Measurements from ENCODE around the gene CDNF.

The CDNF gene

GRCh38 chr10:14784459-14785055 lies 53.3 kb downstream of the CDNF start:
- no peak for DNase-seq

DNA sequence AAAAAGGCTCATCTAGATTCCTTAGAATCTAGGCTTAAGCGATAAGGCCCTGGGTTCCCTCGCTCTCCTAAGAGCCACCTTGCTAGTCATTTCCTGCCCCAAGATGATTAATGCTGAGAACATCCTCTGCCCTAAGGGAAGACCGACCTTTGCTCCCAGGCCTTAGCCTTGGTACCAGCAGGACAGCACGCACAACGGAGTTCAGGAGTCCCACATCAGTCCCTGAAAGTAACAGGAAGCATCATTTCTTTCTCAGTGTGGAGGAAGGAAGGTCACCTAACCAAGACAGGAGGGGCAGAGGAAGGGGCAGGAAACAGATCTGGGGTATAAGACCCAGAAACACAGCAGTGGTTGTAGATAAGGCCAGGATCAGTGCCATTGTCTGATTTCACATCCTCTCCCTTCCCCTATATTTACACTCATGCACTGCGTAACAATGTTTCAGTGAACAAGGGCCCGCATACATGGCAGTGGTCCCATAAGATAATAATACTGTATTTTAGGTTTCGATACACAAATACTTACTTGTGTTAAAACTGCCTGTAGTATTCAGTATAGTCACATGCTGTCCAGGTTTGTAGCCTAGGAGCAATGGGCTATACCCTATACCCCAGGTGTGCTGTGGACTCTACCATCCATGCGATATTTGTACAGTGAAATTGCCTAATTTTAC lies 55.0 kb downstream of the CDNF start:
- no peak for DNase-seq

- no peak for DNase-seq
Observed at GRCh38 chr10:14781763-14782162, 56.1 kb downstream of the CDNF start.

DNA sequence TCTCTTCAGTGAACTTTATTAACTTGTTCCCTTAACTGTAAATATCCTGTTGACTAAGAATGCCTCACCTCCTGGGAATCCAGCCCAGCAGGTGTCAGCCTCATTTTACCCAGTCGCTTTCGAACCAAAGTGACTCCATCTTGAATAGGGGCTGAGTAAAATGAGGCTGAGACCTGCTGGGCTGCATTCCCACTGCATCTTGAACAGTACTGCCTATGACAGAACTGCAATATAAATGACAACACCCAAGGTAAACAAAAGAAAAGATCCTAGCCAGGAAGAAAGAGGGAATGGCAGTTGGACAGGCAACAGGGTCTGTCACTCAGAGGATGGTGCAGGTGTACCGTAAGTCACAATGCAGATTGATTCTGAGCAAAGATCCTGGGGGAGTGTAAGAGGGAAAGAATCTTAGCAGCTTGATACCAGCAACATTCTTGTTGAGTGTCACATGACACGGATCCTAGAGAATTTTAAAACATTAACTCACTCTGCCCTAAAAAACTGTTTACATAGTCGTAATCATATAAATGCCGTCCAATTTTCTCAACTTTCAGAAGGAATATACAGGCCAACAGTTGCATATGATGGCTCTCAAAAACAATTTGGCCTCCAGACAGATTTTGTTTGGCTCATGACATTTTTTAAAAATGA lies 58.7 kb downstream of the CDNF start:
- no peak for DNase-seq

DNA sequence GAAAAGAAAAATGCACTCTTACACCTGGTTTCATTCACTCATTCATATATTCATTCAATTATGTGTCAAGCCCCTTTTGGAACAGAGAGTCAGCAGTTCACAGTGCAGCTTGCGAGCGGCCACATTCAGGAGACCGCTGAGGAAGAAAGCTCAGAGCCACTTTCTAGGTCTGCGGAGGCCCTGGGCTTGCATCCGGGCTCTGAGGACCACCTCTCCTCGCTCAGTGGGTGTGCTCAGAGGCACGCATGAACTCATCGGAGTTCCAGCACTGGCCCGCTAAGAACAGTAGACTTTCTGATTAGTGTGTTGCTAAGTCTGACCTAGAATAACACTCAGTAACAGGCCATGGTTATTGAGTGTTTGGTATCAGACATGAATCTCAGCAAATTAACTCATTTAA lies 61.3 kb downstream of the CDNF start:
- no peak for DNase-seq

DNA sequence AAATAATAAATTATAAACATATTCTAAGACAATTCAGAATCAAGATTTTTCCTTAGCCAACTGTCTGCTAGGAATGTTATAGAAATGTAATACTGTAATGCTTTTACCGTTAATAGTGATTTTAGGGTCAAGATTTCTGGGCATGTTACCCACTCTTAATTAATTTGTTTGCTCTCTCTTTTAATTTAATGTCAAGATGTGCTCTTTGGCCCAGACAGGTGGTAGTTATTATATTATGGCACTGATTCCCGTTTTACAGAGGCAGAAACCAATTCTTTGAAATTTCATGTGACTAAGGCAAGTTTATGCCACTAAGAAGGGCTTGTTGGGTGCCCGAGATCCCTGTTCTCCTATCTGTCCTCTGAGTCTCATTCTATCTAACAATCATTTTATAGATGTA lies 62.2 kb downstream of the CDNF start:
- DNase-seq = no peak

DNA sequence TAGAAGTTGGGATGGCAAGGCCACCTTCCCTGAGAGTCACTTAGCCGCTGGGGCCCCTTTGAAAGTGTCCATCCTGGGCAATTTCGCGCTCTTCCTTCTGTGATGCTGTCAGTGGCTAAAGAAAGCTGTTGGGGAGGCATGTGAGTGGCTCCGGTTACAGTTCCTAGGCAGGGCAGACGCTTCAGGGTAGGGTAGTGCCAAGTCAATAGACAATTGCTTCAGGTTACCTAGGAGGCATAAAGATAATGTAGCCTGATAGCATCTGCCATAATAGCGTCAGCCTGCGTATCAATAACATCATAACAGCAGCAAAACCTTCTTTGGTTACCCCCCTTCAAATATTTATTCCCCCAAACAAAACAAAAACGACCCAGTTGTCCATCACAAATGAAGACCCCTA lies 63.0 kb downstream of the CDNF start, which contains the start of gene FAM107B:
Gene FAM107B, minus strand, starts transcription at position 101 of the 400 bp plus-strand sequence. CDS start 234 bp downstream, outside the sequence.
- DNase-seq = no peak

DNA sequence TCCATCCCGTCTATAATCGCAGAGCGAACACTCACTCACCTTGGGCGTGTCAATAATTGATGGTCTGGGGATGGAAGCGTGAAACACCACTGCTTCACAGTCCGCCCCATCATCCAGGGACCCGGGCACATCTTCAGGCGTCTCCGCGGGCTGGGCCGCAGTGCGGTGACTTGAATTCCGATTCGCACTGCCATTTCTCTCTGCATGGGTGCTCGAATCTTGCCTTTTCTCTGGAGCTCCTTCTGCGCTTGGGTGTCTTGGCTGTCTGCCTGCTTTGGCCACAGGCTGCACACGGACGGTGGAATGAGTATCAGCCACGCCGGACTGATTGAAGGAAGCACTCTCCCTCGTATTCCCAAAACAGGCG lies 63.6 kb downstream of the CDNF start:
- DNase-seq = no peak

DNA sequence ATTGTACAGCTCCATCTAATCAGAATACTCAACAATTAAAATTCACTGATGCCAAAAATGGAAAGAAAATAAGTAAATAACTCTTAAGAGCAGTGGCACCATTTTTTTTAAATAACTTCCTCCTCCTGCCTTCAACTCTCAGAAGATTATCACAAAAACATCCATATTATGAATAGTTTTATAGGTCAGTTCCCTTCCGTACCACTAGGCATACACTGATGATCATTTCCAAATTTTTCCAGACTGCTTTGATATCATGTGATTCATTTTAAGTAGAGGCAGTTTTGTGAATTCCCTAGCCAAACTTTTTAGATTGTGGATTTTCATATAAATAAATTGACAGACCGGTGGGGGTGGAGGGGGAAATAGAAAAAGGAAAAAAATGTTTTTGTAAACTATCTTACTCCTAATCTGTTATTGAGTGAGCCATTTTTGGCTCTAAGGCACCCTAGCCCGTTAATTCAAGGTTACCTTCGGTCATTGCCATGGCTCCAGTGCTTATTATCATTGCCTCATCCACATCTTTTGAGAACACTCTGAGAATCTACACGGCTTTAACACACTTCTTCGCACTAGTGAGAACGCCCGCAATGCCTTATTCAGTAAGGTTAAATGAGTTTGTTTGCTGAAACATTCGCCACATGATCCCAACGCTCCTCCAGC lies 64.2 kb downstream of the CDNF start:
- no peak for DNase-seq

- no peak for DNase-seq
Observed at GRCh38 chr10:14772399-14772798, 65.4 kb downstream of the CDNF start.

DNA sequence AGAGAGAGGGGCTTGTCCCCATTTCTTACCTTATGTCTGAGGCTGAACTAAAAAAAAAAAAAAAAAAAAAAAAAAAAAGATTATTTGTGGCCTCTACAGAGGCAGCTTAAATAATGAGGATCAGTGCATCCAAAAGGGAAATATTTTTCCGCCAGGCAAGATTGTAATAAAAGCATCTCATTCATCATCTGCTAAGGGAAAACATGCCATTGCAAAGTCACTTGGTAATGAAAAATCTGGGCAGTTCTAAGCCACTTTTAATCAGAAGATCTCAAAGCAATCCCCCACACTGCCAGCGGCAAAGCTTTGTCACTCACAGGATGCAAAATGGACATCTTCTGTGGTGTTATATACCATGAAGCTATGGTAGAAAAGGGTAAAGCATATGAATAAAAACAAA lies 66.9 kb downstream of the CDNF start:
- DNase-seq = no peak

All from CD4-positive, alpha-beta T cell treated with Interleukin-1 beta for 1 hour (primary cell).